GM19452 (cell line): ENCODE results near the gene KLK10.

Experiments
- ATAC-seq: cut with Tn5 transposase; IDR thresholded peaks from one replicate; pipeline ENCODE4 v1.9.1; 2021; ENCODE audit not compliant: unreplicated experiment

KLK10 gene

DNA sequence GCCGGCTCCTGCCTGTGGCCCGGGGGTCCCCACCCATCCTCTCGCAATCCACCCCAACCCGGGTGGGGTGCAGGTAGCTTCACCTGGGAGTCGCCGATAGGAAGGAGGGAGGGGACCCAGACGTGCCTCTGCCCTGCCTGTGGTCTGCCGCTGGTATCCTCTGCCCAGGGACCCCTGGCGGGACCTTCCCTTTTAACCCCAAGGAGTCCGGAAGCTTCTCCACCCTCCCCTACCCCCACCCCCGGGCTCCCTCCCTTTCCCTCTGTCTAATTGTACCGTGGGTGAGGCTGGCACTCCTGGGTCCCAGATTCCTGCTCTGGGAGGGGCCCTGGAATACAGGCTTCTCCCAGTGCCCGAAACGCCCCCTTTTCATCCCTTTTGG, at the start of gene KLK10:
Gene KLK10 (minus strand): TSS at position 166 of the 382 bp plus-strand sequence. CDS start 579 bp downstream, outside the sequence.
- ATAC-seq: no peak

DNA sequence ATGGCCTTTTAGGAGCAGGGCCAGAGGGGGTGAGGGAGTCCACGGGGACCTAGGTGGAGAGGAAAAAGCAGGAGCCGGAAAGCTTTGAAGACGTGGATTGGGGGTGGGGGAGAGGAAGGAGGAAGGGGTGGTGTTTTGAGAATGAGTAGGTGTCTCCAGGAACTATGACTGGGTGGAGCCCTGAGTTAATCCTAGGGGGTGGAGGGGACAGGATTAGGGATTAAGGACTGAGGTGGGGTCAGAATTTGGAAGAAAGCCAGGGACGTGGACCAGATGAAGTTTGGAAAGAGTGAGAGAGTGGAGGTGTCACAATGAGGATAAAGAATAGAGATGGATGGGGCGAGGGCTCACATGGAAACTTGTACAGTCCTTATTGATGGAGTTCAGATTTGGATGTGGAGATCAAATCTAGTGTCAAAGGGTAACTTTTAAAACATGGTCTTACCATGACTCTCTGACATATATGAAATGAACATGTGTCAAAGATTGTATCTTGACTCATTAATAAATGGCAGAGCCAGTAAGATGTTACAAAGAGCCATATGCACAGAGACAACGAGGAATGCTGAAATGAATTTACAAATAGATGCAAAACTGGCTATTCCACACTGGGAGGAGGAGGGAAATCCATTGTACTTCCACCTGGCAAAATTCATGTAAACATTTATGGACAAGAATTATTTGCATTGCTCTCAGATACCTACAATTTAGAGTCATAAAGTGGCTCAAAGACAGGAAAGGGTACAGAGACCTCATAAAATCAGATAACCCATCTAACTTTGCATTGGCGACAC, 47.1 kb upstream of the KLK10 start:
- no peak for ATAC-seq

- ATAC-seq: no peak
Observed at GRCh38 chr19:51065221-51065960, 45.9 kb upstream of the KLK10 start.

- no peak for ATAC-seq
Observed at GRCh38 chr19:51064534-51065220, 45.2 kb upstream of the KLK10 start, which contains the start of gene KLK13. Gene KLK13 (minus strand): TSS chr19:51065092. CDS start chr19:51065067, 25 bp downstream.

DNA sequence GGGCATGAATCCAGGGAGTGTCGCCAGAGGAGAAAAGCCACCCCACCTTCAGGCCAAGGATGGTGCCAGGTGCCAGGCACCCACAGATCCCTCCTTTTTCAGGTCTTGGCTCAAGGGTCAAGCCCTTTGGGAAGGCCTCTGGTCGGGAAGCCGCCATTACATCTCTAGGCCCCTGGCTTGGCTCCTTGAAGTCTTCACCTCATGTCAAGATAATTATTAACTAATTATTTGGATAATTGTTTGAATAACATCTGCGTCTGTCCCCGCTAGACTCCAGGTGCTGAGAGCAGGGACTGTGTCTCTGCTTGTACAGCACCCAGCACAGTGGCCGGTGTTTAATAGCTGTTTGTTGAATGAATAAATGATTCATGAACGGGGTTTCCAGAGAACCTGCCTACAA, 44.2 kb upstream of the KLK10 start:
- ATAC-seq: no peak

- no peak for ATAC-seq
Observed at GRCh38 chr19:51060973-51061372, 41.5 kb upstream of the KLK10 start.

- ATAC-seq: no peak
Observed at GRCh38 chr19:51060336-51060735, 40.8 kb upstream of the KLK10 start.

- no peak for ATAC-seq
Observed at GRCh38 chr19:51059715-51060114, 40.2 kb upstream of the KLK10 start.

- no peak for ATAC-seq
Observed at GRCh38 chr19:51055866-51056265, 36.4 kb upstream of the KLK10 start.

DNA sequence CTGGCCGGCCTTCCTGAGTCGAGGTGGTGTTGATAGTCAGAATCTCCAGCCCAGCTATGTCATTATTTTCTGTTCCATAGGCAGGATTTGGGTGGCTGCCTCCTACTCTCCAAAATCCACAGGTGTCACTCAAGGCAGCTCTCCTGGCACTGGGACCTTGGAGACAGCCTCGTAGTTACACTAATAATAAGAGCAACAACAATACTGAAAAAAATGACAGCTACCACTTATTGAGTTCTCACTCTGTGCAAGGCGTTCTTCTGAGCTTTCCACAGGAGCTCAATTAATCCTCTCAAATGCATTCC, 27.5 kb upstream of the KLK10 start:
- ATAC-seq: no peak

GRCh38 chr19:51044327-51044726, 24.8 kb upstream of the KLK10 start:
- ATAC-seq: no peak

GRCh38 chr19:51043497-51043896, 24.0 kb upstream of the KLK10 start:
- ATAC-seq: no peak

DNA sequence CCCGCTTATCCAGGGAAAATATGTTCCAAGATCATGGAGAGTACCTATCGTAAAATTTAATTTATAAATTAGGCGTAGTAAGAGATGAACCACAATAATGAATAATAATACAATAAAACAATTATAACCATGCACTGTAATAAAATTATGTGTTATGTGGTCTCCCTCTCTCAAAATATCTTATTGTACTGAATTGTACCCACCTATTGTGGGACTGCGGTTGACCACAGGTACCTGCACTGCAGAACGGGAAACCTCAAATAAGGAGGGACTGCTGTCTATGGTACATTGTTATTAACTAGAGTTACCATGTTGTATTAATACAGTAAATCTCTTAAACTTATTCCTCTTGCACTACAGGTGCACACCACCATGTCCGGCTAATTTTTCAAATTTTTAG, 20.6 kb upstream of the KLK10 start:
- no peak for ATAC-seq

DNA sequence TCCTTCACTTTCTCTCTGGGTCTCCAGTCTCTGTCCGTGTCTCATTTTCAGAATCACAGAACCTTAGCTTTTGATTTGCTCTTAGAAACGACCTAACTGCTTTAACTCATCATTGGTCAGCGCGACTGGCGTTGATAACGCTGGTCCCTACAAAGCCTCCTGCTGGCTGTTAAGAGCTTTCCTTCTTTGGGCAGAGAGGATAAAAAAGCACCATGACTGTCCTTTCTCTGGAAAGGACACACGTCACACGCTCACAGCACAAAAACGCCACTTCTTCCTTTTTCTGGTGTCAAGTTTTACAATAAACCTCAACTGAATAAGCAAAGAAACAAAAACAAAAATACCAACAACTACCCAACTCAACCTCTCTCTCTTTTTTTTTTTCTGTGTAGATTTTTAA, 17.0 kb upstream of the KLK10 start:
- no peak for ATAC-seq

GRCh38 chr19:51034704-51035103, 15.2 kb upstream of the KLK10 start, which contains the start of gene KLK12:
Gene KLK12 (minus strand): TSS chr19:51035002. CDS start chr19:51034621, 381 bp downstream.
- ATAC-seq: no peak

GRCh38 chr19:51031880-51032225, 12.3 kb upstream of the KLK10 start:
- ATAC-seq: no peak

GRCh38 chr19:51031220-51031879, 11.8 kb upstream of the KLK10 start:
- no peak for ATAC-seq

DNA sequence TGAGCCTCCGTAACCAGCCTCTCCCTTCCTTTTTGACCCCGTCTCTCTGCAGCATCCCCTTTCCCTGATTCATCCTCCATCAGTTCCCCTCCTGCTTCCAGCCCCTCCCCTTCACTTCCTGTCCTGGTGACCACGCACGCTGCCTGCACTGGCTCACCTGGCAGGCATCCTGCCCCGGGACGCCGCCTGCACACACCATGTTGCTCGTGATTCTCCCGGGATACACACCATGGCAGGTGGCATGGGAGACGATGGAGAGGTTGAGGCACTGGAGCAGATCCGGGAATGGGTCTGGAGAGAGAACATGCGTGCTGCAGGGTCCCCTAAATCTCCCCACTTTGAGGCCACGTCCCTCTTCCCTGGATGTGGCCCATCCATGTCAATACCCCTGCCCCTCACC, 11.1 kb upstream of the KLK10 start:
- ATAC-seq: no peak

GRCh38 chr19:51029718-51030117, 10.2 kb upstream of the KLK10 start:
- ATAC-seq: no peak

GRCh38 chr19:51027873-51028272, 8.4 kb upstream of the KLK10 start:
- ATAC-seq: no peak

- ATAC-seq: no peak
Observed at GRCh38 chr19:51027126-51027806, 7.8 kb upstream of the KLK10 start.
